HFFc6 (cell line): Measurements from ENCODE around the gene FKBP1B. TPM values are rescaled to one million over a fixed set of nuclear protein-coding genes. Genes with fewer than 3 reads are reported as not detected.

Experiments
- DNase-seq: peaks from one replicate; pipeline ENCODE4 v3.0.0-alpha.2; 2018
- H3K27ac Mint-ChIP-seq: 2 replicates; pipeline ENCODE4 v1.8.0; 2020; ENCODE audit warnings: mild to moderate bottlenecking, mixed read lengths
- H3K27me3 Mint-ChIP-seq: 2 replicates; pipeline ENCODE4 v1.8.0; 2021; ENCODE audit warnings: mild to moderate bottlenecking, moderate library complexity, mixed read lengths; ENCODE audit not compliant: insufficient read depth
- H3K36me3 Mint-ChIP-seq: 2 replicates; pipeline ENCODE4 v1.8.0; 2021; ENCODE audit warnings: low read depth, mixed read lengths
- H3K4me1 Mint-ChIP-seq: 2 replicates; pipeline ENCODE4 v1.8.0; 2020; ENCODE audit warnings: low read depth, mixed read lengths
- H3K4me3 Mint-ChIP-seq: 2 replicates; pipeline ENCODE4 v1.8.0; 2020; ENCODE audit warnings: mild to moderate bottlenecking, moderate library complexity, mixed read lengths
- H3K9me3 Mint-ChIP-seq: 2 replicates; pipeline ENCODE4 v1.8.0; 2020; ENCODE audit warnings: mild to moderate bottlenecking, mixed read lengths
- total RNA-seq, 6 experiments: library from RNA; stranded (reverse); fragmentation: NEBNext Ultra II Directional; extraction: Animal tissue kit (Norgen Biotek cat#: 25700); gene quantifications; 2 replicates in 1 of 6; 3 replicates in 5 of 6; pipeline ENCODE4 v1.2.3, GENCODE V29; 2021
- TF ChIP-seq, protein P1 (sequence below): fragments of 200-600 bp; sonication (generic); IDR thresholded peaks from 2 replicates; pipeline ENCODE4 v1.5.0; 2021; ENCODE audit warnings: antibody characterized with exemption, mild to moderate bottlenecking

FKBP1B gene
- total RNA-seq, 6 experiments from 2014 or later = 4.0 to 6.9 (median 5.2) TPM

DNA sequence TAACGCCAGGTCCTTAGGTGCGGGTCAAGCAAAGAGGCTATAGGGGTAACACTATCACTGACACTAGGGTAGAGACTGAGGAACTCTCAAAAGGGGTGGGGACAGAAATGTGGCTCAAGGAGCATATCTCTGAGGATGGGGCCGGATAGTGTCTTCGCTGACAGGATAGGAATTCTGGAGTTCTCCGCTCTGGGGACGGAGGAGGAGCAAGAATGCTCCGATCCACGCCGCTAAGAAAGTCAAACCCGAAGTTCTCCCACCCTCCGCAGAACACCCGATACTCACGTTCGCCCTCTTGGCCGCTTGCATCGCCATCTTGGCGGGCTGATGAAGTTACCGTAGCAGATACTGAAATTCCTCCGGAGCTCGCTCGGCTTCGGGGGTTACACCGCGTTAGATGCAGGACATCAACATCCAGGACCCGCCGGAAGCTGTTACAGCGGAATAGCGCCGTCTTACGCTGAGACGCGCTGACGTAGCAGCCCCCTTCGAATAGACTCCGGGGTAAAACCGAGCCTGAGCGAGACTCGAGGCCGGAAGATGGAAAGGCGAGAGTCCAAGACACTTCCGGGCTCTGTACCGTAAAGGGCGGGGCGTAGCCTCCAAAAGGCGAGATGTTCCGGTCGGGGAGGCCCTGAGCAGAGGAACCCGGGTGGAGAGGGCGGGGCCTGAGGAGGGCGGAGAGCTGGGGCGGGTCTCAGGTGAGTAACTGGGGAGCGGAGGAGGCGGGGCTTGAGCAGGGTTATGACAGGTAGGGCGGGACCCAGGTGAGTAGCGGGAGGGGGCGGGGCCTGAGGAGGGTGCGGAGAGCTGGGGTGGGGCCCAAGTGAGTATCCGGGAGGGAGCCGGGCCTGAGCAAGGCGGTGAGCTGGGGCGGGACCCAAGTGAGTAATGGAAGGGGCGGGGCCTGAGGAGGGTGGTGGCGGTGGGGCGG lies 26.6 kb downstream of the FKBP1B start, which contains the start of gene SF3B6:
Gene SF3B6, minus strand, starts transcription at position 412 of the 934 bp plus-strand sequence. Its CDS starts 97 bp downstream, at position 315.
- H3K27me3 Mint-ChIP-seq = no peaks in the 10 kb centered on the region; the same call in 1 of the 2 replicates
- peak; percentile 97 for DNase-seq
- H3K4me1 Mint-ChIP-seq = peaks cover 35% of the 10 kb centered on the region
- TF ChIP-seq, protein P1, sequence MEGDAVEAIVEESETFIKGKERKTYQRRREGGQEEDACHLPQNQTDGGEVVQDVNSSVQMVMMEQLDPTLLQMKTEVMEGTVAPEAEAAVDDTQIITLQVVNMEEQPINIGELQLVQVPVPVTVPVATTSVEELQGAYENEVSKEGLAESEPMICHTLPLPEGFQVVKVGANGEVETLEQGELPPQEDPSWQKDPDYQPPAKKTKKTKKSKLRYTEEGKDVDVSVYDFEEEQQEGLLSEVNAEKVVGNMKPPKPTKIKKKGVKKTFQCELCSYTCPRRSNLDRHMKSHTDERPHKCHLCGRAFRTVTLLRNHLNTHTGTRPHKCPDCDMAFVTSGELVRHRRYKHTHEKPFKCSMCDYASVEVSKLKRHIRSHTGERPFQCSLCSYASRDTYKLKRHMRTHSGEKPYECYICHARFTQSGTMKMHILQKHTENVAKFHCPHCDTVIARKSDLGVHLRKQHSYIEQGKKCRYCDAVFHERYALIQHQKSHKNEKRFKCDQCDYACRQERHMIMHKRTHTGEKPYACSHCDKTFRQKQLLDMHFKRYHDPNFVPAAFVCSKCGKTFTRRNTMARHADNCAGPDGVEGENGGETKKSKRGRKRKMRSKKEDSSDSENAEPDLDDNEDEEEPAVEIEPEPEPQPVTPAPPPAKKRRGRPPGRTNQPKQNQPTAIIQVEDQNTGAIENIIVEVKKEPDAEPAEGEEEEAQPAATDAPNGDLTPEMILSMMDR = peak; percentile 39
- peak within 1 kb of the TSS; percentile 97 for H3K4me3 Mint-ChIP-seq
- peaks cover 30% of the 10 kb centered on the region for H3K36me3 Mint-ChIP-seq
- H3K9me3 Mint-ChIP-seq = no peaks in the 10 kb centered on the region
- H3K27ac Mint-ChIP-seq = peak within 1 kb of the TSS; percentile 92

DNA sequence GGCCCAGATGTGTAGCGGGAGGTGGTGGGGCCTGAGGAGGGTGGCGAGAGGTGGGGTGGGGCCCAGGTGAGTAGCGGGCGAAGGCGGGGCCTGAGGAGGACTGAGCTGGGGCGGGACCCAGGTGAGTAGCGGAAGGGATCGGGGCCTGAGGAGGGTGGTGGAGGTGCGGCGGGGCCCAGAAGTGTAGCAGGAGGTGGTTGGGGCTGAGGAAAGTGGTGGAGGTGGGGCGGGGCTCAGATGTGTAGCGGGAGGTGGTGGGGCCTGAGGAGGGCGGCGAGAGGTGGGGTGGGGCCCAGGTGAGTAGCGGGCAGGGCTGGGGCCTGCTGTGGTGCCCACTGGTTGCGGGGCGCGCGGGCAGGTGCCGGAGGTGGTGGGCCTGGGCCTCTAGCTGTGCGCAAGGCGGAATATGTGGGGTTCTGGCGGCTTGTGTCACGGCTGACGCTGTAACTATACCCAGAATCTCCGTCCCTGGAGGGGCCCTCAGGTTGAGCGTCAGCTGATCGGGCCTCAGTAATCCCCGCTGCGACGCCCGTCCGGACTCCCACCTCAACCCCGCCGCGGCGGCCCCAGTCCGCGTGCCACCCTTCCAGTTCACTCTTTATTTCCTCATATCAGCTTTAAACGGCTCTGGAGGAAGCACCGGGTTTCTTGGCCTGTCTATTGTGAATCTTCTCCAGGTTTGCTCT lies 27.5 kb downstream of the FKBP1B start:
- Mint-ChIP-seq H3K4me1 (peaks cover 43% of the 10 kb centered on the region), H3K27ac (peak overlapping the region; percentile 92), H3K27me3 (no peaks in the 10 kb centered on the region; the same call in 1 of the 2 replicates), H3K9me3 (no peaks in the 10 kb centered on the region), H3K4me3 (peak overlapping the region; percentile 97), H3K36me3 (peaks cover 35% of the 10 kb centered on the region)
- TF ChIP-seq, protein P1 = no peak
- no peak for DNase-seq

DNA sequence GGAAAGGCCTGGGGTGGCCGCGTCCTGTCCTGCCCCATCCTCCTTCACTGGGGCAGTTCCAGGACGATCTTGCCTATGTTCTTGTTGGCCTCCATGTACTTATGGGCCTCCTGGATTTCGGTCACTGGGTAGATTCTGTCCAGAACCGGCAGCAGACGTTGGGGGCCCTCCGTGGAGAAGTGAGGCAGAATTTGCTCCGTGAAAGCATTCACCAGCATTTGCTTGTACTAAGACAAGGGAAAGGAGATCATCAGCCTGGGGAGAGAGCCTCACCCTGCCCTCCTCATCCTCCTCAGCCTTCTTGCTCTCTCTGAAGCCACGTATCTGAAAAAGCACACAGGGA lies 28.0 kb downstream of the FKBP1B start:
- peaks cover 36% of the 10 kb centered on the region for H3K36me3 Mint-ChIP-seq
- no peak for DNase-seq
- H3K27ac Mint-ChIP-seq = peak overlapping the region; percentile 92
- no peaks in the 10 kb centered on the region; the same call in 1 of the 2 replicates for H3K27me3 Mint-ChIP-seq
- no peaks in the 10 kb centered on the region for H3K9me3 Mint-ChIP-seq
- peaks cover 48% of the 10 kb centered on the region for H3K4me1 Mint-ChIP-seq
- TF ChIP-seq, protein P1 = no peak
- H3K4me3 Mint-ChIP-seq = peak overlapping the region; percentile 97

DNA sequence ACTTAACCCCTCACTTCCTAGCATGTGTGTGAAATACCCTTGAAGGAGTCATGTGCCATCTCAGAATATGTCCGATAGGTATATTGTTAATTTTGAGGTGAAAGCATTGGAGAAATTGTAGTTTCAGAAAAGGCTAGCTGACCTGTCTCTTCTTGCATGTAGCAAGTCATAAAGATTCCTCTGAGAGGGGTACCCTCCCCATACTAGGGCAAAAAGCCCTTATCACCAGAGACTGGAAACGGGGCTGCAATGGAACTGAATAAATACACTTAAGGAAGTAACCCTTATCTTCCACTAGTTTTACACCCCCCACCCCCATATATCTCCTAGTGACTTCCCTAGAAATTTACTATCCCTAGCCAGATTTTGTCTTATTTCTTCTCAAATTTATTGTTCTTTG lies 28.3 kb downstream of the FKBP1B start:
- Mint-ChIP-seq H3K9me3 (no peaks in the 10 kb centered on the region), H3K4me3 (peak overlapping the region; percentile 97), H3K36me3 (peaks cover 35% of the 10 kb centered on the region), H3K27me3 (no peaks in the 10 kb centered on the region; the same call in 1 of the 2 replicates), H3K4me1 (peaks cover 52% of the 10 kb centered on the region), H3K27ac (peak overlapping the region; percentile 92)
- TF ChIP-seq, protein P1 = no peak
- DNase-seq = no peak

DNA sequence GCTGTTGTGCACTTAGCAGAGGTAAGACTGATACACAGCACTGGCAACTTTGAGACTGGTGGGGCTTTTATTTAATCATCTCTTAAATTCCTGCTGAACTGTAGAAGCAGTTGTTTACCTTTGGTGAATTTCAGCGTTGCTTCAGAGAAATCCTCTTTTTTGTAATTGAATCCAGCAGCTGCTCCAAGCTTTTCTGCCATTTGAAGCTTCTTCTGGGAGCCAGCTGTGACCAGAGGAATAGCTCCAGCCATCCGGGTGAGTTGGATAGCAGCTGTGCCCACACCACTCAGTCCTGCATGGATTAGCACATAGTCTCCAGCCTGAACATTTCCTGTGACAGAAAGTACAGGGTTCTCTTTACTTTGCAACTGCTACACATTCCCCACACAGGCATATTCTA lies 31.2 kb downstream of the FKBP1B start:
- TF ChIP-seq, protein P1 = no peak
- no peak for DNase-seq
- peaks cover 49% of the 10 kb centered on the region for H3K4me1 Mint-ChIP-seq
- no peaks in the 10 kb centered on the region; the same call in none of the 2 replicates for H3K27me3 Mint-ChIP-seq
- no peak overlapping the region for H3K27ac Mint-ChIP-seq
- H3K36me3 Mint-ChIP-seq = peaks cover 21% of the 10 kb centered on the region
- H3K9me3 Mint-ChIP-seq = no peaks in the 10 kb centered on the region
- H3K4me3 Mint-ChIP-seq = no peak overlapping the region
